Measurements from ENCODE around the gene IL4.
"Not testable (repeated sequence)": the region's sequence is repeated elsewhere in the genome, so short reads cannot be mapped to it uniquely, and the experiment has no call there.

The IL4 gene

GRCh38 chr5:132673939-132674630, at the start of gene IL4:
Gene IL4, plus strand, starts transcription at chr5:132673989. Its CDS starts 62 bp downstream, at chr5:132674051.
- no peak for DNase-seq (ENCODE audit: low read depth, low spot score)

DNA sequence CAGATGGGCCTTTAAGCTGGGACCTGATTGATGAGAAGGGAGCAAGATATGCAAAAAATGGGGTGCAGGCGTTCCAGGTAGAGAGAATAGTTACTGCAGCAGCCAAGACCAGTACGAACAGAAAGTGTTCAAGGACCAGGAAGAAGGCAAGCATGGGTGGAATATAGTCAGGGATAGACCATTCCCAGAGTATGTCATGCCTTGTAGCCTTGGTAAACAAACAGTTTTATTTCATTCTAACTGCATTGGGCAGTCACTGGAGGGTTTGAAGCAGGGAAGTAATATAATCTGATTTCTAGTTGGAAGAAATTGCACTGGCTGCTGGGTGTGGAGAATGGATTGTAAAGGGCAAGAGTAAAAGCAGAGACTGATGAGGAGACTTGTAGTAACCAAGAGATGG, 46.3 kb upstream of the IL4 start:
- DNase-seq (ENCODE audit: low read depth, low spot score) = no peak

- no peak for DNase-seq (ENCODE audit: low read depth, low spot score)
These were observed 45.0 kb upstream of the IL4 start for GRCh38 chr5:132628814-132629213.

DNA sequence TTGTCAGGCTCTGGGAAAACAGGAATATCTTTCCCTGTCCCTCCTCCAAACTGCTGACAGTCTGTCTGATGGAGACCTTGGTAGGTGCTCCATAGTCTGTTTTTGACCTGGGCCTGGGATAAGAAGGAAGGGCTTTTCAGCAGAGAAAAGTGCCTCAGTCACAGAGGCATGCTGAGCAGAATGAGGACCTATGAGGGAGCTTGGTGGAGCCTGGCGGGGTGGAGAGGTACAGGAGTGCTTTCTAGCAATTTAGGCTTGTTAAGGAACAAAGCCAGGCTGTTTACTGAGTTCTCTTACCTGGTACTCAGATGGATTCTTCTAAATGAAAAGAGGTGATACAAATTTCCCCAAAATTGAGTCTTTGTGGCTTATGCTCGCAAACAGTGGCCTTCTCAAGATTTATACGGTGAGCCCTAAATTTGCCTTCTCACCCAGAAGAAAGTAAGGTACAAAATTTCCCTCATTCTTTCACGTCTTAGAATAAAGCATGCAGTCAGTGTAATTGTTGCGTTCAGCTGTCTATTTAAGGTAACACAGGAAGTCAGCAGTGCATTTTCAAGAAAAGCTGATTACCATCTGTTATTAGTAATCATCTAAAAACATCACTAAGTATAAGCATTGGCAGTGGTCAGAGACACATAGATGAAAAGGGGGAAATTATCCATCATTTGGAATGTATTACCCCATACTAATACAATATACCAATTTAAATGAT, 44.4 kb upstream of the IL4 start:
- no peak for DNase-seq (ENCODE audit: low read depth, low spot score)

DNA sequence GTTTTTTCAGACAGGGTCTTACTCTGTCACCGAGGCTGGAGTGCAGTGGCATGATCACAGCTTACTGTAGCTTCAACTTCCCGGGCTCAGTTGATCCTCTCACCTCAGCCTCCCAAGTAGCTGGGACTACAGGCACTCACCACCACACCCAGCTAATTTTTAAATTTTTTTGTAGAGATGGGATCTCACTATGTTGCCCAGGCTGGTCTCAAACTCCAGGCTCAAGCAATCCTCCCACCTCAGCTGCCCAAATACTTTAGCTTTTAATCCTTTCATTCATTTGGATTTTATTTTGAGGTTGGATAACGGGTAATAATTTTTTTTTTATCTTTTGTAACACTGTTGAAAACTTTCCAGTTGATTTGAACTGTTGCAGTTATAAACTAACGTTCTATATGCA, 40.2 kb upstream of the IL4 start:
- not testable (repeated sequence) for DNase-seq (ENCODE audit: low read depth, low spot score)

DNA sequence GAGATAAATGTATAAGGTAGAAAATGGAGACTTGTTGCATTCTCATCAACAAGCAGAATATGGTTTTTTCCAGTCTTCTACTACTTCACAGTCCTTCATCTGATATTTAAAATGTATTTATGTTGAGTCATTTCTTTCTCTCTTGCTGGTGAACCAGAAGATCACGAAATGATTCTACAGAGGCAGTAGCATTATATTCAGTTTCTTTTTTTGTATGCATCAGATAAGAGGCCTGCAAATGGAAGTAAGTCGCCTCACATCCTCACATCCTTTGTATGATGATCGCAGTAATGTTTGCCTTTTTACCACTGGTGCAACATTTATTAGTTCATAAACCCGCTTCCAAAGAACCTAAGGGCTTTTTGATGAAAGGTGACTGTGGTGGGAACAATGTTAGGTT, 37.9 kb upstream of the IL4 start:
- DNase-seq (ENCODE audit: low read depth, low spot score) = no peak

DNA sequence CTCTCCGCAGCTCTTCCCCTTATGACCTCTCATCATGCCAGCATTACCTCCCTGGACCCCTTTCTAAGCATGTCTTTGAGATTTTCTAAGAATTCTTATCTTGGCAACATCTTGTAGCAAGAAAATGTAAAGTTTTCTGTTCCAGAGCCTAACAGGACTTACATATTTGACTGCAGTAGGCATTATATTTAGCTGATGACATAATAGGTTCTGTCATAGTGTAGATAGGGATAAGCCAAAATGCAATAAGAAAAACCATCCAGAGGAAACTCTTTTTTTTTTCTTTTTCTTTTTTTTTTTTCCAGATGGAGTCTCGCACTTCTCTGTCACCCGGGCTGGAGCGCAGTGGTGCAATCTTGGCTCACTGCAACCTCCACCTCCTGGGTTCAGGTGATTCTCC, 36.5 kb upstream of the IL4 start:
- no peak for DNase-seq (ENCODE audit: low read depth, low spot score)

- no peak for DNase-seq (ENCODE audit: low read depth, low spot score)
These were observed 34.1 kb upstream of the IL4 start for GRCh38 chr5:132639706-132640130.

GRCh38 chr5:132640613-132641012, 33.2 kb upstream of the IL4 start:
- DNase-seq (ENCODE audit: low read depth, low spot score) = no peak

GRCh38 chr5:132641241-132641723, 32.5 kb upstream of the IL4 start:
- DNase-seq (ENCODE audit: low read depth, low spot score) = no peak

GRCh38 chr5:132641841-132642240, 31.9 kb upstream of the IL4 start:
- no peak for DNase-seq (ENCODE audit: low read depth, low spot score)

DNA sequence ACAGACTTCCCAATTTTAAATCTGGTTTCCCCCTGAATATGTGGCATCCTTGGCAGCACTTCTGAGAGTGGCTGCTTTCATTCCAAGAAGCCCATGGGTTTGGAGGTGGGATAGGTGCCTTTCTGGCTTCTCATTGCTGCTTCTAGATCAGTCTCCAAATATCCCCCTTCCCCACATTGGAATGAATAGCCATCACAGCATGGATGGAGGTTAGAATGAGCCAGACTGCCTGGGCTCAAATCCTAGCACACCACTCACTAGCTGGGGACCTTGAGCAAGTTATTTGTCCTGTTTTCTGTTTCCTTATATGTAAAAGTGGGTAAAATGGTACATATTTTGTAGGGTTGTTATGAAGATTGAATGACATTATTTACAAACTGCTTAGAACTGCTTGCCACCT, 29.6 kb upstream of the IL4 start:
- no peak for DNase-seq (ENCODE audit: low read depth, low spot score)

- no peak for DNase-seq (ENCODE audit: low read depth, low spot score)
These were observed 27.1 kb upstream of the IL4 start for GRCh38 chr5:132646583-132647266.

- DNase-seq (ENCODE audit: low read depth, low spot score) = no peak
These were observed 26.3 kb upstream of the IL4 start for GRCh38 chr5:132647473-132647872.

DNA sequence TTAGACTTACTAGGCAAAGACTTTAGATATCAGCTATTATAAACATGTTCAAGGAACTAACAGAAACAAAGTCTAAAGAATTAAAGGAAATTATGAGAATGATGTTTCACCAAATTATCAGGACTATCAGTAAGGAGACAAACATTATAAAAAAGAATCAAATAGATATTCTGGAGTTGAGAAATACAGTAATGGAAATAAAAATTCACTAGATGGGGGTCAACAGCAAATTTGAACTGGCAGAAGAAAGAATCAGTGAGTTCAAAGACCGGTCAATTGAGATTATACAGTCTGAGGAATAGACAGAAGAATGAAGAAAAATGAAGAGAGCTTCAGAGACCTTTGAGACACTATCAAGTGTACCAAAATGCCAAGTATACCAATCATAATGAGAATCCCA, 25.4 kb upstream of the IL4 start:
- no peak for DNase-seq (ENCODE audit: low read depth, low spot score)

DNA sequence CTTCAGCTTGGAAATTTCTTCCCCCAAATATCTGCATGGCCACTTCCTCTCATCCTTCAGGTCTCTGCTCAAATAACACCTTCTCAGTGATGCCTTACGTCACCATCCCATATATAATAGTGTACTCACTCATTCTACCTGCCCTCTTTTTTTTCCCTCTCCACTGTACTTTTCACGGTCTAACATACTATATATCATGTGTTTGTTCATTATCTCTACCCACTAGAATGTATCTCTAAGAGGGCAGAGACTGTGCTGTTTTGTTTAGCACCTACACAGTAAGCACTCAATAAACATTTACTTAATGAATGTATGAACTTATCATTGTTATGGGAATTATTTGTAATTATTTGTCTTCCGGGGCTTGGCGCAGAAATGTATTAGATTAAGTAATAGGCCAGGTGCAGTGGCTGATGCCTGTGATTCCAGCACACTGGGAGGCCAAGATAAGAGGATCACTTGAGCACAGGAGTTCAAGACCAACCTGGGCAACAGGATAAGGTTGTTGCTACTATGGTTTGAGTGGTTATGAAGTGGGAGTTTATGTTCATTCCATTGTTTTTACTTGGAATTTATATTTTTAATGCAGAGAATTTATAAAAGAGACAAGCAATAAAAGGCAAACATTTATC, 21.8 kb upstream of the IL4 start:
- no peak for DNase-seq (ENCODE audit: low read depth, low spot score)

GRCh38 chr5:132653716-132654115, 20.1 kb upstream of the IL4 start:
- DNase-seq (ENCODE audit: low read depth, low spot score) = no peak

DNA sequence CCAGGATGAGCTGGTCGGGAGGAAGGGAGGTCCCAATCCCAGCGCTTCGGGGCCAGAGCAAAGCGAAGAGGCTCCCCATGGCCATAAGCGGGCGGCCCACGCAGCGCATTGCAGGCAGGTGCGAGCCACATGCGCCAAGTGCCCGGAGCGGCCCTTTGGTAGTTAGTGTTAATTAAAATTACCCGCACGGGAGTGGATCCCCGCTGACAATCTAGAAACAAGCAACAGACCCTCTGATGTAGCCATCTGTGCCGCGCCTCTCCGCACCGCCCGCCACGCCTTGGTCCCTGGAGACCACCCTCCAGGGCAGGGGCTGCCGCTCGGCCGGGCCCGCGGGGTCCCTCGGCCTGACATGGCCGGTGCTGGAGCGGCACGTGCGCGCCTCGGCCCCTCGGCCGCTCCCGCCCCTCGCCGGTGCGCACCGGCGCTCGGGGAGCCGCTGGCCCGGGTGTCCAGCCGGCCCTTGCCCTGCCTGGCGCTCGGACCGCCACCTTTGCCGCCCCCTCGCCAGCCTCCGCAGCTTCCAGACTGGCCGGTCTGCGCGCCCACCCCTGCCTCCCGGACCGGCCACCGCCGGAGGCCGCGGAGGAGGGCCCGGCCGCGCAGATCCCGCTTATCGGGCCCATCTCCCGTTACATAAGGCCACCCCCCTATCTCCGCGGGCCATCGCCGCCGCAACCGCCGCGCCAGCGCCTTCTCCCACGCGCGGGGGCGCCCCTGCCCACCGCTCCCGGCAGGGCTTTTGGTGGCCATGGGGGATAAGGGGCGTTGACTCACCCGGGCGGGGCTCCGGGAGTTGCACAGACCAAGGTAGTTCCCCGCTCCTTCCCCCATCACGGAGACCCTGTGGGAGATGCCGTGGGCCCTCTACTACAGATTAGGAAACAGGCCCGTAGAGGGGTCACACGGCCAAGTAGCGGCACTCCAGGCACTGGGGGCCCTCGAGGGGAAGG, 17.7 kb upstream of the IL4 start:
- DNase-seq (ENCODE audit: low read depth, low spot score) = no peak

DNA sequence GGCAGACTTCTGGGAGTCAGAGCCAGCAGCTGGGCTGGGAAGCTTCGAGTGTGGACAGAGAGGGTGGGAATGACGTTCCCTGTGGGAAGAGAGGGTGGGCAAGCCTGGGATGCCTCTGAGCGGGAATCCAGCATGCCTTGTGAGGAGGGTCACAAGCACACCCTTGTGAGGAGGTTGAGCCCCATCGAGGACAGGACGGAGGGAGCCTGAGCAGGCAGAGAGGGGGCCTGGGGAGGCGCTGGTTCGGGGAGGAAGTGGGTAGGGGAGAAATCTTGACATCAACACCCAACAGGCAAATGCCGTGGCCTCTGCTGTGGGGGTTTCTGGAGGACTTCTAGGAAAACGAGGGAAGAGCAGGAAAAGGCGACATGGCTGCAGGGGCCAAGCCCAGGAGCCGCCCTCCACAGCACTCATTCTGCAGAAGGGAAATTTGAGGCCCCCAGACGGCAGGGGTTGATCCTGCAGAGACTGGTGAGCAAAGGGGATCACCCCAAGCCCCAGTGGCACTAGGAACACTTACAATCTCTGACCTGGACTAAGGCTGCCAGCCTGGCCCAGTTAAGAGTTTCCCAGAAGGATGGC, 16.9 kb upstream of the IL4 start:
- DNase-seq (ENCODE audit: low read depth, low spot score) = no peak

- no peak for DNase-seq (ENCODE audit: low read depth, low spot score)
These were observed 16.0 kb upstream of the IL4 start, which contains the start of gene IL13 for GRCh38 chr5:132657676-132658380. Gene IL13, plus strand, starts transcription at chr5:132658173. Its CDS starts 14 bp downstream, at chr5:132658187.
